Aorta (tissue), 5 donors: ENCODE measurements around the gene CHST9. TPM values are rescaled to one million over a fixed set of nuclear protein-coding genes. Genes with fewer than 3 reads are reported as not detected.

Source experiments
- ATAC-seq: fragments of 200-7000 bp; cut with Tn5 transposase; one replicate; pipeline ENCODE4 v1.9.1; 2022; ENCODE audit warnings: moderate library complexity; ENCODE audit not compliant: low FRiP score
- DNase-seq, 2 donors: peaks; one replicate each; pipeline ENCODE4 v3.0.0-alpha.2; 2020
- H3K27ac ChIP-seq, 2 donors: one replicate each; pipeline ENCODE4 v1.5.1; 2013; ENCODE audit warnings: low read length in 2 of 2, mild to moderate bottlenecking in 2 of 2, moderate library complexity in 2 of 2, control low read depth in 1 of 2, inconsistent platforms in 1 of 2, low read depth in 1 of 2
- H3K27me3 ChIP-seq, 2 donors: one replicate each; pipeline ENCODE4 v1.6.1; 2013; ENCODE audit warnings: control low read depth in 1 of 2, low read length in 1 of 2, mild to moderate bottlenecking in 1 of 2, moderate library complexity in 1 of 2; ENCODE audit not compliant: insufficient read depth in 2 of 2, control insufficient read depth in 1 of 2
- H3K36me3 ChIP-seq, 2 donors: one replicate each; pipeline ENCODE4 v1.6.1; 2013; ENCODE audit warnings: control low read depth in 1 of 2, low read length in 1 of 2, mild to moderate bottlenecking in 1 of 2; ENCODE audit not compliant: insufficient read depth in 2 of 2, control insufficient read depth in 1 of 2
- H3K4me1 ChIP-seq, 2 donors: one replicate each; pipeline ENCODE4 v1.6.1; 2013; ENCODE audit warnings: low read length in 2 of 2, control low read depth in 1 of 2, mild to moderate bottlenecking in 1 of 2, moderate library complexity in 1 of 2; ENCODE audit not compliant: insufficient read depth in 2 of 2, control insufficient read depth in 1 of 2
- H3K4me3 ChIP-seq, 2 donors: one replicate each; pipeline ENCODE4 v1.5.1; 2013; ENCODE audit warnings: low read length in 2 of 2, control low read depth in 1 of 2, mild to moderate bottlenecking in 1 of 2
- H3K9me3 ChIP-seq: one replicate; pipeline ENCODE4 v1.6.1; 2013; ENCODE audit warnings: mild to moderate bottlenecking, low read length; ENCODE audit not compliant: control insufficient read depth
- WGBS, 2 donors: extraction: QIAGEN DNeasy Blood & Tissue Kit; methylation state at CpG; one replicate each; pipeline ENCODE4 v1.1.7; 2013; 5-methylcytosine and 5-hydroxymethylcytosine counted together
- intact Hi-C, 2 donors: fragments of 100-400 bp; cut with DNase I; formaldehyde crosslinking; loops; one replicate each; pipeline versions ENCODE4 v1.14.2 to v1.15.0; 2022
- polyA plus RNA-seq, 2 donors: library from polyadenylated mRNA; stranded (reverse); fragments of 200-250 nt; gene quantifications; one replicate each; pipeline ENCODE4 v1.2.3, GENCODE V29; 2013
- total RNA-seq, 2 donors: library from RNA; stranded (reverse); fragmentation: NEBNext Ultra II Directional; extraction: Animal tissue kit (Norgen Biotek cat#: 25700); gene quantifications; one replicate each; pipeline ENCODE4 v1.2.1, GENCODE V29; 2021
- donor health status: healthy with polysubstance abuse.
- donor health status: Bipolar disorder and iron deficiency.
- donor health status: DM: no; HTN: no; CAD: no.
- donor health status: DM: no; HTN: no; CAD: no.
- donor health status: DM: yes; HTN: yes; CAD: no.

The CHST9 gene
- total and polyA plus RNA-seq, 4 donors, result 0.06 TPM; not detected in 3

DNA sequence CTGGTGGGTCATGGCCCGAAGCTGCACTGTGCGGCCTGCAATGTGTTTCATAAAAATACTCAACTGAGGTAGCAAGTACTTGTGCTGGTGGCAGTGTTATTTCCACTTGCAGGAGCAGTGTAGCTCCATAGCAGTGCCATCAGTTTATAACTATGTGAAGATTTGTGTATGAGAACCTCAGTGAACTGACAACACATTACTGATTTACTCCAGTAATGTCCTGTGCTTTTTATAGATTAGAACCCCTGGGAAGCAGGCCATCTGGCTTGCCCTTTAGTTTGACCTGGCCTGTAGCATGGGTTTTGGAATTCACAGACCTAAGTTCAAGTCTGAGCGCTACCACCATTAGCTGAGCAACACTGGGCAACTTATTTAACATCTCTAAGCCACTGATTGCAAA, 219.9 kb downstream of the CHST9 start:
- ATAC-seq (peak; percentile 46), DNase-seq (no peak)
- WGBS, 2 donors, result 82 to 89% methylated on average over 3 of the region's 3 CpGs
- H3K4me1 ChIP-seq, result no peaks in the 10 kb centered on the region
- H3K4me3 ChIP-seq, result no peak overlapping the region
- no peaks in the 10 kb centered on the region for H3K36me3 ChIP-seq
- H3K9me3 ChIP-seq, result no peaks in the 10 kb centered on the region
- intact Hi-C loops, result no loop called here
- no peaks in the 10 kb centered on the region for H3K27me3 ChIP-seq
- no peak overlapping the region for H3K27ac ChIP-seq

DNA sequence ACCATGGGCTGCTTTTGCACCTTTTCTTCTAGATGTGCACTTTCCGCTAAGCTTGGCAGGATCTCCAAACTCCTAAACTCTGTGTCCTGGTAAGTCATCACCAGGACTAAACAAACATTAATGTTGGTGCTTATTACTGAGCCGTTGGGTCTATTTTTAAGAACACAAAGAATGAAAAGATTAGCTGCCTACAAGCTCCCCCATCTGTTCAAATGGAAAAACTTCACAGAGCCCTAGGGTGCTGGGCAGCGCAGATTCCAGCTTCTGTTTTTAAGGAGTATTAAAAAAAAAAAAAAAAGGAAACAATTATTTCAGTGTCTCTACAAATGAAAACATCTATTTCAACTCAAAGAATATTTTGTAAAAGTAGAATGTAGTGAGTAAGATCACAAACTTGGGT, 221.8 kb downstream of the CHST9 start:
- H3K4me3 ChIP-seq, result no peak overlapping the region
- 23 to 31% methylated on average over 3 of the region's 3 CpGs for WGBS, 2 donors
- H3K4me1 ChIP-seq, result no peaks in the 10 kb centered on the region
- H3K9me3 ChIP-seq, result no peaks in the 10 kb centered on the region
- no peak overlapping the region for H3K27ac ChIP-seq
- H3K27me3 ChIP-seq, result no peaks in the 10 kb centered on the region
- intact Hi-C loops, result no loop called here
- DNase-seq (no peak), ATAC-seq (no peak)
- no peaks in the 10 kb centered on the region for H3K36me3 ChIP-seq

DNA sequence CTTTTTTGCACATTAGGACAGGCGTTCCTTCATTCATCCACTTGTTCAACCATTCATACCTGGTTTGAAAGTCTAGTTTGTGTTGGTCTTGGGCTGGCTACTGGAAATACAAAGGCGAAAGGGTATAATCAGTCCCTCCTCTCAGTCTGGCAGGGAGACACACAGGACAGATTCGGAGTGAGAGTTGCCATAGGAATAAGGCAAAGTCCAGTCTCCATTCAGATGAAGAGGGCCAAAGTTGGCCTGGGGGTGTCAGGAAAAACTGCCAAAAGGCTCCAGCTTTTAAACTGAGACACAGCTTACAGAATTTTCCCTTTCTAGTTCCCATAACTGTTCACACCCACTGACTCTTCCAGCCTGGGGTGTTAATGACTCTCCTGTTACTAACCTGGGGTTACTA, 223.3 kb downstream of the CHST9 start:
- WGBS, 2 donors, result 88 to 90% methylated on average over 3 of the region's 3 CpGs
- H3K27me3 ChIP-seq, result no peaks in the 10 kb centered on the region
- intact Hi-C loops, result no loop called here
- DNase-seq (no peak), ATAC-seq (no peak)
- no peak overlapping the region for H3K4me3 ChIP-seq
- H3K27ac ChIP-seq, result no peak overlapping the region
- no peaks in the 10 kb centered on the region for H3K9me3 ChIP-seq
- peaks cover 0 to 2% of the 10 kb centered on the region in 2 donors for H3K4me1 ChIP-seq
- no peaks in the 10 kb centered on the region for H3K36me3 ChIP-seq

DNA sequence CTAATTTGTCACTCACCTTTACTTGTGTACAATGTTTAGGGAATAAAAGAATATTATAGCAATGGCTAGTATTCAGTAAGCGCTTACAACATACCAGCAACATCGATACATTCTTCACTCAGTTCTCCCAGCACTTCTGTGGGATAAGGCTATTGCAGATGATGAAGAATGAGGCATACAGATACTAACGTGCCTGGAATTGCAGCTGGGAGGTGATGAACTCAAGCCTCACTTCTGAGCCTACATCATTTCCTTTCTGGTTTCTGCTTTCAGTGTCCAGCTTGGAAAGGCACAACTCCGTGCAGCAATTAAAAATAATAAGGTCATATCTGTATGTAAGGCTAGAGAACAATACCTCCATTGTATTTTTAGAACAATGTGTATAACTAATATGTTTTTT, 224.2 kb downstream of the CHST9 start:
- H3K4me1 ChIP-seq, result peaks cover 0 to 2% of the 10 kb centered on the region in 2 donors
- H3K27ac ChIP-seq, result no peak overlapping the region
- no peaks in the 10 kb centered on the region for H3K9me3 ChIP-seq
- H3K27me3 ChIP-seq, result no peaks in the 10 kb centered on the region
- ATAC-seq (no peak), DNase-seq (no peak)
- WGBS, 2 donors, result 63 to 72% methylated on average over 4 of the region's 4 CpGs
- no peak overlapping the region for H3K4me3 ChIP-seq
- H3K36me3 ChIP-seq, result no peaks in the 10 kb centered on the region
- intact Hi-C loops, result no loop called here

DNA sequence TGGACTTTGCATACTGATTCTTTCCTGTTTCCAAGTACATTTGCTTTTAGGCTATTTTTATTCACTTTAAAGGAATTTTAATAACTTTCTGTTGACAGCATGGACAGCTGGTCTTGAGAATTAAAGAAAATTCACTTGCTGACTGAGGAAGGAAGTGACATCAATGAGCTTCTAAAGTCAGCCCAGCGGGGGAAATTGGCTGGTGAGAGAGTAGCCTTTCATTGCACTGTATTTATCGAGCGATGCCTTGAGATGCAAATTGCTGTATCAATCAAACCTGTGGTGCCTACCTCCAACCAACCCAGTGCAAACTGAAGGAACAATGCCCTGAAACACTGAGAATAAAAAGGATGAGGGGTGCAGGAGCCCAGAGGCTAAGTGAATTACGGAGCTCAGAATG, 228.2 kb downstream of the CHST9 start:
- Histone ChIP-seq H3K4me1 (peaks cover 0 to 2% of the 10 kb centered on the region in 2 donors), H3K27ac (no peak overlapping the region), H3K27me3 (no peaks in the 10 kb centered on the region), H3K4me3 (no peak overlapping the region), H3K9me3 (no peaks in the 10 kb centered on the region), H3K36me3 (no peaks in the 10 kb centered on the region)
- ATAC-seq (no peak), DNase-seq (no peak)
- intact Hi-C loops, result no loop called here
- WGBS, 2 donors, result 11 to 22% methylated on average over 4 of the region's 4 CpGs

DNA sequence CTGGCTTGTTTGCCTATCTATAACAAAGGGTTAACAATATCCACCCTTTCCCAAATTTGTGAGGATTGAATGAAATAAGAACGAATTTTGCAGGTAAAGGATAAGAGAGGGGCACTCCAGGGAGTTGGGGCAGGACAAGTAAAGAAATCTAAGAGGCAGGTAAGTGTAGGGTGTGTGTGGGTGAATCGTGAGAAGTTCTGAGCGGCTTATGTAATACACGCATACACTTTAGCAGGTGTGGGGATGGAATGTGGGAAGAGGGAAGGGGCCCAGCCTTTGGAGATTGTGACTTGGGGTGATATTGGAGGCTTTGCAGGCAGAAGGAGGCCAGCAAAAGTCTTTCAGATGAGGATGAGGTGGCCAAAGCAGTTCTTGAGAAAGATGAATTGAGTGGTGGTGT, 236.4 kb downstream of the CHST9 start:
- intact Hi-C loops, result no loop called here
- WGBS, 2 donors, result 84 to 85% methylated on average over 4 of the region's 4 CpGs
- DNase-seq, result no peak
- Histone ChIP-seq H3K9me3 (no peaks in the 10 kb centered on the region), H3K4me1 (peaks cover 0 to 1% of the 10 kb centered on the region in 2 donors), H3K4me3 (no peak overlapping the region), H3K27me3 (peaks cover 0 to 1% of the 10 kb centered on the region in 2 donors), H3K27ac (no peak overlapping the region), H3K36me3 (no peaks in the 10 kb centered on the region)
- ATAC-seq, result no peak

DNA sequence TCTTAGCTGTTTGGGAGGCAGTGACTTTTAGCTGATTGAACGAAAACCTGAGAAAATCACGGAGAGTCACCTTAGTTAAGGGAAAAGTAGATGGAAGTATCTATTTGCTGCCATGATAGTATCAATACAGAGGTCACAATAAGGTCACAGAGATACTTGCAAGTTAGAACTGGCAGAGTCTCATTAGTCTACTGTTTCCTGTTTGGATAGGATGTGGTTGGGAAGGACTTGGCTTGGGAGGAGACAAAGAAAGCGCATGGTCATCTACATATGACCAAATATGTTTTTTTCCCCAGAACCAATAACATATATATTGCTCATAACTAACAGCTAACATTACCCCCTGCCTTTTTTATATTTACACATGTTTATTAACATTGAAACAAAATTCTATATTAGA, 241.2 kb downstream of the CHST9 start:
- no peak overlapping the region for H3K4me3 ChIP-seq
- H3K36me3 ChIP-seq, result no peaks in the 10 kb centered on the region
- H3K27me3 ChIP-seq, result no peaks in the 10 kb centered on the region
- no peak for ATAC-seq
- intact Hi-C loops, result no loop called here
- WGBS, 2 donors, result 96 to 100% methylated on average over 3 of the region's 3 CpGs
- peaks cover 0 to 1% of the 10 kb centered on the region in 2 donors for H3K4me1 ChIP-seq
- no peaks in the 10 kb centered on the region for H3K9me3 ChIP-seq
- H3K27ac ChIP-seq, result no peak overlapping the region
- no peak for DNase-seq

DNA sequence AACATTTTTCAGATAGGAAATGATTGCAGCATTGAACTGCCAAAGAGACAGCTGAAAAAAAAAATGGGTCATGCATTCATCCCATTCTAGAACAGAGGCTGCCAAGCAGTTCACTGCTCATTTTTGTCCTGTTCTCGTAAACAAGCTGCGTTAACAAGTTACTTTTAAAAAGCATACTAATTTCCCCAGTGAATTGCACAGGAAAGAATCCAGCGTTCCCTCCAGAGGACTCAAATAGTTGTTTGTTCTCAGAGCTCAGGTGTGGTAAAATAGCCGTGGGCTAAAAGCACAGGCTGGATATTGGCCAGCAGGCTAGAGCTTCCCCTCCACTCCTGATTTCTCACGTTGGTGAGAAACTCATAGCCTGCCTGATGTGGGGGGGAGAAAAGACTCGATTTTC, 243.5 kb downstream of the CHST9 start:
- no peak for ATAC-seq
- intact Hi-C loops, result no loop called here
- Histone ChIP-seq H3K27me3 (no peaks in the 10 kb centered on the region), H3K4me1 (peaks cover 0 to 1% of the 10 kb centered on the region in 2 donors), H3K36me3 (no peaks in the 10 kb centered on the region), H3K9me3 (no peaks in the 10 kb centered on the region), H3K27ac (no peak overlapping the region), H3K4me3 (no peak overlapping the region)
- WGBS, 2 donors, result 59 to 69% methylated on average over 6 of the region's 6 CpGs
- no peak for DNase-seq

DNA sequence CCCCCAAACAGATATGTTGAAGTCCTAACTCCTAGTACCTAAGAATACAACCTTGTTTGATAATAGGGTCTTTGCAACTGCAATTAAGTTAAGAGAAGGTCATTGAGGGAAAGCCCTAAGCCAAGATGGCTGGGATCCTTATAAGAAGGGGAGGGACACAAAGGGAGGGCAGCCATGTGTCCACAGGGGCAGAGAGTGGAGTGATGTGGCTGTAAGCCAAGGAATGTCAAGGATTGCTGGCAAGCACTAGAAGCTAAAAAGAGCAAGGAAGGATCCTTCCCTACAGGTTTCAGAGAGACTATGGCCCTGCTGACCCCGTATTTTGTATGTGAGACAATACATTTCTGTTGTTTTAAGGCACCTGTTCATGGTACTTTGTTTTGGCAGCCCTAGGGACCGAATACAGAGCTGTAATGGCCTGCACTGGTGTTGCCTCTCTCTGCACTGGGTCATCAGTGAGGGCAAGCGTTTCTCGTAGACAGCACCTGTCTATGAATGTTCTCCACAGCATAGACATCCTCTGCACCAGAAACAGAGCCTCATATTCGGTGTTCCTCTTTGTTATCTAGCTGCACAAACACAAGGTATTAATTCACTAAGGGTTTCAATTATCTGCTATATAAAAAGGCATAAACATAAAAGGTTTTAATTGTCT, 244.2 kb downstream of the CHST9 start:
- no peaks in the 10 kb centered on the region for H3K4me1 ChIP-seq
- WGBS, 2 donors, result 87% methylated on average over 5 of the region's 5 CpGs
- no peak overlapping the region for H3K27ac ChIP-seq
- no peaks in the 10 kb centered on the region for H3K36me3 ChIP-seq
- no peaks in the 10 kb centered on the region for H3K27me3 ChIP-seq
- H3K9me3 ChIP-seq, result no peaks in the 10 kb centered on the region
- DNase-seq, result no peak
- no peak overlapping the region for H3K4me3 ChIP-seq
- ATAC-seq, result no peak
- intact Hi-C loops, result no loop called here
